HepG2 (cell line): Measurements from ENCODE around the gene FBXL7. TPM values are rescaled to one million over a fixed set of nuclear protein-coding genes. Genes with fewer than 3 reads are reported as not detected.

Experiments
- ATAC-seq: fragments of 200-7000 bp; cut with Tn5 transposase; 3 replicates; pipeline ENCODE4 v1.9.1; 2020; ENCODE audit warnings: mild to moderate bottlenecking, moderate library complexity
- BruUV-seq: library from RNA; stranded (reverse); fragments of 400-500 nt; replicated peaks from 2 replicates; lab custom pipeline; 2021; lab: Mats Ljungman, UMichigan
- CTCF ChIA-PET: fragments of 300-600 bp; formaldehyde crosslinking; extraction: SDS; loops from one replicate; lab custom pipeline; 2021; ENCODE audit warnings: low total read pairs, inconsistent platforms, low intra/inter-chr PET ratio; lab: Yijun Ruan, JAX
- POLR2A ChIA-PET: fragments of 350-600 bp; sonication (Branson Sonifier 250); formaldehyde crosslinking; loops from one replicate; lab custom pipeline; 2020; ENCODE audit warnings: antibody characterized with exemption, inconsistent platforms; lab: Yijun Ruan, JAX
- DNase-seq: peaks from one replicate; pipeline ENCODE4 v3.0.0-alpha.2; 2015; ENCODE audit warnings: low spot score
- FAIRE-seq: peaks from 3 replicates; lab custom pipeline; 2011; peaks lifted over from hg19 to GRCh38; lab: Jason Lieb, UNC
- H2AFZ ChIP-seq: one replicate; pipeline ENCODE4 v1.6.1; 2011; ENCODE audit warnings: low read length, inconsistent platforms
- H3K27ac ChIP-seq: fragments of 300-600 bp; 3 replicates; pipeline ENCODE4 v1.8.0; 2011; ENCODE audit warnings: mixed run types, mild to moderate bottlenecking, mixed read lengths, low read length, inconsistent platforms; ENCODE audit not compliant: insufficient read depth; ENCODE audit errors: extremely low read length
- H3K27me3 ChIP-seq, 2 experiments: fragments of 200-600 bp in 1 of 2; 2 replicates in 1 of 2; 3 replicates in 1 of 2; pipeline versions ENCODE4 v1.6.0 to v1.8.0; 2011; ENCODE audit warnings: low read length in 2 of 2, mild to moderate bottlenecking in 2 of 2, moderate library complexity in 2 of 2, inconsistent platforms in 1 of 2; ENCODE audit not compliant: insufficient read depth in 2 of 2, control insufficient read depth in 1 of 2
- H3K36me3 ChIP-seq, 2 experiments: fragments of 200-600 bp in 1 of 2; replicated peaks in 1 of 2; 2 replicates in 1 of 2; 3 replicates in 1 of 2; pipeline versions ENCODE4 v1.5.1 to v1.8.0; 2011; ENCODE audit warnings: low read length in 2 of 2, inconsistent platforms in 1 of 2; ENCODE audit not compliant: insufficient read depth in 2 of 2, control insufficient read depth in 1 of 2
- H3K4me1 ChIP-seq: 2 replicates; pipeline ENCODE4 v1.5.1; 2012; ENCODE audit warnings: low read length, inconsistent platforms; ENCODE audit not compliant: insufficient read depth
- H3K4me2 ChIP-seq: 2 replicates; pipeline ENCODE4 v1.6.0; 2011; ENCODE audit warnings: low read depth, low read length, inconsistent platforms
- H3K4me3 ChIP-seq, 3 experiments: fragments of 200-600 bp in 1 of 3; sonication (generic), shearing (Covaris generic) in 1 of 3; replicated peaks in 1 of 3; 2 replicates each; pipeline ENCODE4 v1.5.1; 2011 to 2016; ENCODE audit warnings: low read length in 3 of 3, inconsistent platforms in 2 of 3, low read depth in 2 of 3, mild to moderate bottlenecking in 2 of 3, control low read depth in 1 of 3, mixed read lengths in 1 of 3; ENCODE audit not compliant: insufficient read depth in 1 of 3
- H3K79me2 ChIP-seq: one replicate; pipeline ENCODE4 v1.6.1; 2011; ENCODE audit warnings: low read length, inconsistent platforms; ENCODE audit not compliant: insufficient read depth
- H3K9ac ChIP-seq: 2 replicates; pipeline ENCODE4 v1.6.0; 2011; ENCODE audit warnings: mild to moderate bottlenecking, low read depth, low read length, inconsistent platforms; ENCODE audit not compliant: insufficient read depth
- H3K9me3 ChIP-seq: 2 replicates; pipeline ENCODE4 v1.5.1; 2012; ENCODE audit warnings: mild to moderate bottlenecking, low read length
- H4K20me1 ChIP-seq: 2 replicates; pipeline ENCODE4 v1.6.0; 2011; ENCODE audit warnings: inconsistent platforms, mild to moderate bottlenecking, low read length, moderate library complexity; ENCODE audit not compliant: insufficient read depth
- FOXP1 ChIP-seq, 2 experiments: fragments of 450-650 bp in 1 of 2; IDR thresholded peaks; 2 replicates each; pipeline ENCODE4 v1.6.1; 2017 to 2018; ENCODE audit warnings: antibody characterized with exemption in 1 of 2
- NFIC ChIP-seq: IDR thresholded peaks from 2 replicates; pipeline ENCODE4 v1.6.1; 2012; ENCODE audit warnings: mild to moderate bottlenecking, low read length, inconsistent platforms
- NR0B2 ChIP-seq: sonication (generic); formaldehyde crosslinking; IDR thresholded peaks from 2 replicates; pipeline ENCODE4 v1.4.0; 2020; ENCODE audit warnings: mild to moderate bottlenecking, missing genetic modification reagents
- RBAK ChIP-seq: sonication (generic); formaldehyde crosslinking; IDR thresholded peaks from 2 replicates; pipeline ENCODE4 v1.5.1; 2020; ENCODE audit warnings: mild to moderate bottlenecking, missing genetic modification reagents
- RFX3 ChIP-seq: IDR thresholded peaks from 2 replicates; pipeline ENCODE4 v1.6.1; 2016; ENCODE audit warnings: missing biosample characterization, missing genetic modification reagents
- RNF2 ChIP-seq: fragments of 450-650 bp; conservative IDR thresholded peaks from 2 replicates; pipeline ENCODE4 v1.6.1; 2016; ENCODE audit warnings: low read depth
- RORA ChIP-seq: sonication (generic); formaldehyde crosslinking; IDR thresholded peaks from 2 replicates; pipeline ENCODE4 v1.5.0; 2020; ENCODE audit warnings: mild to moderate bottlenecking, missing genetic modification reagents, moderate library complexity
- SP140L ChIP-seq: sonication (generic); formaldehyde crosslinking; IDR thresholded peaks from 2 replicates; pipeline ENCODE4 v1.4.0; 2020; ENCODE audit warnings: missing genetic modification reagents, borderline replicate concordance
- SRY ChIP-seq: sonication (generic); formaldehyde crosslinking; IDR thresholded peaks from 2 replicates; pipeline ENCODE4 v1.8.0; 2022; ENCODE audit warnings: mild to moderate bottlenecking, missing genetic modification reagents
- ZBTB2 ChIP-seq: sonication (generic); formaldehyde crosslinking; IDR thresholded peaks from 2 replicates; pipeline ENCODE4 v1.8.0; 2022; ENCODE audit warnings: low read depth, missing genetic modification reagents
- ZNF276 ChIP-seq: sonication (generic); formaldehyde crosslinking; IDR thresholded peaks from 2 replicates; pipeline ENCODE4 v1.4.0; 2020; ENCODE audit warnings: mild to moderate bottlenecking, low read depth, missing genetic modification reagents
- ZNF547 ChIP-seq: sonication (generic); formaldehyde crosslinking; IDR thresholded peaks from 2 replicates; pipeline ENCODE4 v1.5.1; 2020; ENCODE audit warnings: mild to moderate bottlenecking, missing genetic modification reagents
- WGBS: methylation state at CpG from one replicate; pipeline ENCODE4 v1.1.6; 2017; ENCODE audit warnings: low lambda C conversion rate; 5-methylcytosine and 5-hydroxymethylcytosine counted together
- in situ Hi-C: cut with HindIII; loops from 2 replicates; pipeline ENCODE4 v1.10.0; 2017; ENCODE audit warnings: low pct_unique_long_range_greater_than_20kb; ENCODE audit not compliant: extremely low pct_ligation_motif_present
- intact Hi-C: fragments of 100-400 bp; cut with micrococcal nuclease; formaldehyde crosslinking; loops from one replicate; pipeline ENCODE4 v1.10.0; 2022; ENCODE audit not compliant: unreplicated experiment
- polyA plus RNA-seq, 8 experiments: library from polyadenylated mRNA; depleted of rRNA in 3 of 8; stranded (reverse) in 7 of 8; unstranded in 1 of 8; fragments of >200 nt; fragmentation: Illumina TruSeq in 4 of 8; extraction: Trizol in 4 of 8; gene quantifications; 2 replicates each; pipeline versions ENCODE4 v1.2.1 to v1.2.3, GENCODE V29; 2011 to 2016; ENCODE audit warnings: low read depth in 4 of 8, missing spikeins in 1 of 8, mixed read lengths in 1 of 8; ENCODE audit not compliant: insufficient read depth in 1 of 8
- total RNA-seq, 5 experiments: library from RNA; depleted of rRNA; stranded (reverse); fragments of >200 nt; fragmentation: Illumina TruSeq; extraction: Trizol; gene quantifications; 2 replicates each; pipeline ENCODE4 v1.2.3, GENCODE V29; 2016; ENCODE audit warnings: low read depth in 1 of 5
- TF ChIP-seq, protein P1 (sequence below): sonication (generic); formaldehyde crosslinking; IDR thresholded peaks from 2 replicates; pipeline ENCODE4 v1.8.0; 2022; ENCODE audit warnings: missing genetic modification reagents, mild to moderate bottlenecking, inconsistent platforms, borderline replicate concordance
- TF ChIP-seq, protein P2 (sequence below): sonication (generic); formaldehyde crosslinking; IDR thresholded peaks from 2 replicates; pipeline ENCODE4 v1.5.0; 2020; ENCODE audit warnings: missing genetic modification reagents
- TF ChIP-seq, protein P3 (sequence below): sonication (generic); formaldehyde crosslinking; IDR thresholded peaks from 2 replicates; pipeline ENCODE4 v1.5.0; 2020; ENCODE audit warnings: missing genetic modification reagents, mild to moderate bottlenecking, borderline replicate concordance

The FBXL7 gene
- total and polyA plus RNA-seq, 2 of the 13 experiments (the other 11 are each of a cell fraction or from before 2014, with no cell fraction given), result 0.07 TPM; not detected in 1

DNA sequence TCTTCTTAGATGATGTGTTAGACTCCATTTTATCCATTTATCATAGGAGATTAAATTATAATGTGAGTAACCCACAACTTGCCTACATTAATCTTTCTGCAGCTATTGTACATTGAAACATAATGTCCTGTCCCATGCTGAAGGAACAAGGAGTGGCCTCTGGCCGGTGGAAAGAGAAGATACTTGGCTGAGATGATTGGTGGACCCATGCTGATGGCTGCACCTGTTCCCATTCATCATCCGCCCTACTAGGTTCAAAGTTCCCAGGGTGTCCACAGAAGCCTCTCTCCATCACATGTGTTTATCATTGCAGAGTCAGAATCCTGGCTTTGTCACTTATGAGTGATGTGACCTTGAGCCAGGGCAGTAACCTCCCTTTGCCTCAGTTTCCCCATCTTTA, 24.7 kb downstream of the FBXL7 start:
- ATAC-seq (no peak), DNase-seq (no peak), FAIRE-seq (no peak)
- TF ChIP-seq FOXP1 (IDR thresholded peaks at IDR 0.05) (no peak), FOXP1 (CRISPR knock-in tag; IDR thresholded peaks at IDR 0.05) (no peak), SRY (no peak), ZNF276 (CRISPR knock-in tag) (no peak), RORA (CRISPR knock-in tag) (no peak), NR0B2 (no peak), RNF2 (no peak), SP140L (CRISPR knock-in tag) (no peak), RBAK (CRISPR knock-in tag) (no peak), ZBTB2 (CRISPR knock-in tag) (no peak), NFIC (no peak), ZNF547 (CRISPR knock-in tag) (no peak), RFX3 (CRISPR knock-in tag) (no peak)
- TF ChIP-seq, protein P1, sequence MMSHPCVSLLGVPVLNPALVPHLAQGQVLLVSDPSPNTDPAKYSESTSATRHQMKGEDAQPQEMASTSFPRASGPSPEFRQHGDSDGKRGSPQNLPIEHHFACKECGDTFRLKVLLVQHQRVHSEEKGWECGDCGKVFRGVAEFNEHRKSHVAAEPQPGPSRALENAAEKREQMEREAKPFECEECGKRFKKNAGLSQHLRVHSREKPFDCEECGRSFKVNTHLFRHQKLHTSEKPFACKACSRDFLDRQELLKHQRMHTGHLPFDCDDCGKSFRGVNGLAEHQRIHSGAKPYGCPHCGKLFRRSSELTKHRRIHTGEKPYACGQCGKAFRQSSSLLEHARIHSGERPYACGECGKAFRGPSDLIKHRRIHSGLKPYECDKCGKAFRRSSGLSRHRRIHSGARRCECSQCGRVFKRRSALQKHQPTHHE (CRISPR knock-in tag), result no peak
- TF ChIP-seq, protein P2, sequence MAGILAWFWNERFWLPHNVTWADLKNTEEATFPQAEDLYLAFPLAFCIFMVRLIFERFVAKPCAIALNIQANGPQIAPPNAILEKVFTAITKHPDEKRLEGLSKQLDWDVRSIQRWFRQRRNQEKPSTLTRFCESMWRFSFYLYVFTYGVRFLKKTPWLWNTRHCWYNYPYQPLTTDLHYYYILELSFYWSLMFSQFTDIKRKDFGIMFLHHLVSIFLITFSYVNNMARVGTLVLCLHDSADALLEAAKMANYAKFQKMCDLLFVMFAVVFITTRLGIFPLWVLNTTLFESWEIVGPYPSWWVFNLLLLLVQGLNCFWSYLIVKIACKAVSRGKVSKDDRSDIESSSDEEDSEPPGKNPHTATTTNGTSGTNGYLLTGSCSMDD (CRISPR knock-in tag), result no peak
- TF ChIP-seq, protein P3, sequence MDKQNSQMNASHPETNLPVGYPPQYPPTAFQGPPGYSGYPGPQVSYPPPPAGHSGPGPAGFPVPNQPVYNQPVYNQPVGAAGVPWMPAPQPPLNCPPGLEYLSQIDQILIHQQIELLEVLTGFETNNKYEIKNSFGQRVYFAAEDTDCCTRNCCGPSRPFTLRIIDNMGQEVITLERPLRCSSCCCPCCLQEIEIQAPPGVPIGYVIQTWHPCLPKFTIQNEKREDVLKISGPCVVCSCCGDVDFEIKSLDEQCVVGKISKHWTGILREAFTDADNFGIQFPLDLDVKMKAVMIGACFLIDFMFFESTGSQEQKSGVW, result no peak
- no peak overlapping the region for H3K4me2 ChIP-seq
- intact Hi-C loops, result no loop called here
- H3K9ac ChIP-seq, result no peak overlapping the region
- no peaks in the 10 kb centered on the region for H3K27me3 ChIP-seq
- no peak overlapping the region for H3K27ac ChIP-seq
- no peaks in the 10 kb centered on the region for H3K9me3 ChIP-seq
- no peaks in the 10 kb centered on the region for H3K79me2 ChIP-seq
- H3K36me3 ChIP-seq, result no peaks in the 10 kb centered on the region
- in situ Hi-C loops, result no loop called here
- no TSS peak for BruUV-seq
- no peak overlapping the region for H2AFZ ChIP-seq
- no peaks in the 10 kb centered on the region for H4K20me1 ChIP-seq
- ChIA-PET CTCF (no interaction called here), POLR2A (no interaction called here)
- 0% methylated on average over 2 of the region's 2 CpGs for WGBS
- no peaks in the 10 kb centered on the region for H3K4me1 ChIP-seq
- H3K4me3 ChIP-seq, result no peak overlapping the region
